GM19395 (cell line): ENCODE measurements around the gene CMTR1.

Source experiments
- ATAC-seq: cut with Tn5 transposase; IDR thresholded peaks from one replicate; pipeline ENCODE4 v1.9.1; 2021; ENCODE audit warnings: mild to moderate bottlenecking, moderate library complexity; ENCODE audit not compliant: unreplicated experiment

Gene CMTR1

GRCh38 chr6:37528541-37528940, 95.5 kb downstream of the CMTR1 start:
- ATAC-seq: no peak

- ATAC-seq: no peak
Measured at GRCh38 chr6:37530297-37530696, 97.3 kb downstream of the CMTR1 start.

- ATAC-seq: no peak
Measured at GRCh38 chr6:37531026-37531425, 98.0 kb downstream of the CMTR1 start.
